K562 (cell line): ENCODE data around the gene USP20. TPM values are rescaled to one million over a fixed set of nuclear protein-coding genes. Genes with fewer than 3 reads are reported as not detected.
A peak's percentile ranks its signal among the peaks of the same experiment; 100 is the strongest.

Experiments
- CREB5 ChIP-seq: fragments of 250-450 bp; sonication (Bioruptor Pico); IDR thresholded peaks from 2 replicates; pipeline ENCODE4 v1.5.0; 2020; ENCODE audit warnings: mild to moderate bottlenecking
- ESRRA ChIP-seq: fragments of 450-650 bp; IDR thresholded peaks from 2 replicates; pipeline ENCODE4 v1.6.1; 2014; ENCODE audit warnings: low read depth, mild to moderate bottlenecking, moderate library complexity, borderline replicate concordance
- GTF2B ChIP-seq: IDR thresholded peaks from 2 replicates; pipeline ENCODE4 v1.6.1; 2011; ENCODE audit not compliant: insufficient read length; ENCODE audit errors: extremely low read depth
- HDAC8 ChIP-seq: fragments of 450-650 bp; IDR thresholded peaks from 2 replicates; pipeline ENCODE4 v1.6.1; 2016; ENCODE audit warnings: mild to moderate bottlenecking, missing genetic modification characterization, moderate library complexity, missing compliant biosample characterization
- HOMEZ ChIP-seq: fragments of 250-450 bp; sonication (Bioruptor Pico); IDR thresholded peaks from 2 replicates; pipeline ENCODE4 v1.4.0; 2020; ENCODE audit warnings: mild to moderate bottlenecking, moderate library complexity
- IFI16 ChIP-seq: fragments of 250-450 bp; sonication (Bioruptor Pico); IDR thresholded peaks from 2 replicates; pipeline ENCODE4 v2.1.2; 2022; ENCODE audit warnings: mild to moderate bottlenecking, inconsistent platforms
- MYC ChIP-seq, 2 experiments: fragments of 250-450 bp in 1 of 2; sonication (Bioruptor Pico) in 1 of 2; IDR thresholded peaks; 2 replicates each; pipeline versions ENCODE4 v1.5.1 to v1.6.1; 2012 to 2021; ENCODE audit warnings: low read depth in 2 of 2, borderline replicate concordance in 1 of 2, improper control_type of control experiment in 1 of 2, low read length in 1 of 2, mild to moderate bottlenecking in 1 of 2, moderate library complexity in 1 of 2
- NCOA1 ChIP-seq: fragments of 450-650 bp; IDR thresholded peaks from 2 replicates; pipeline ENCODE4 v1.6.1; 2016; ENCODE audit warnings: low read depth
- PHF8 ChIP-seq: fragments of 200-600 bp; sonication (generic); IDR thresholded peaks from 2 replicates; pipeline ENCODE4 v1.6.1; 2012; ENCODE audit warnings: mixed run types, mild to moderate bottlenecking, inconsistent platforms, low read length, moderate library complexity, borderline replicate concordance
- SIN3B ChIP-seq: fragments of 450-650 bp; IDR thresholded peaks from 2 replicates; pipeline ENCODE4 v1.6.1; 2017; ENCODE audit warnings: low read depth, mild to moderate bottlenecking, moderate library complexity
- SMAD3 ChIP-seq: fragments of 450-650 bp; formaldehyde crosslinking; conservative IDR thresholded peaks from 2 replicates; pipeline ENCODE4 v1.4.0; 2020; ENCODE audit warnings: mild to moderate bottlenecking
- TGIF2 ChIP-seq: sonication (generic); formaldehyde crosslinking; IDR thresholded peaks from 2 replicates; pipeline ENCODE4 v1.8.1; 2022; ENCODE audit warnings: mild to moderate bottlenecking, missing genetic modification reagents, moderate library complexity
- USF2 ChIP-seq: sonication (generic); formaldehyde crosslinking; IDR thresholded peaks from 2 replicates; pipeline ENCODE4 v1.5.0; 2020; ENCODE audit warnings: missing genetic modification reagents
- ZBTB12 ChIP-seq: fragments of 250-450 bp; sonication (Bioruptor Pico); IDR thresholded peaks from 2 replicates; pipeline ENCODE4 v1.4.0; 2020
- ZNF518B ChIP-seq: fragments of 250-450 bp; sonication (Bioruptor Pico); IDR thresholded peaks from 2 replicates; pipeline ENCODE4 v1.5.0; 2021; ENCODE audit warnings: mild to moderate bottlenecking, moderate library complexity
- polyA plus RNA-seq, 8 experiments: library from polyadenylated mRNA; depleted of rRNA in 4 of 8; stranded (reverse) in 5 of 8; unstranded in 3 of 8; fragments of >200 nt; fragmentation: Nextera tagmentation in 2 of 8; fragmentation: Illumina TruSeq in 1 of 8; extraction: Ambion mirVana in 2 of 8; extraction: Trizol in 1 of 8; gene quantifications; 2 replicates each; pipeline versions ENCODE4 v1.2.1 to v1.2.3, GENCODE V29; 2011 to 2014; ENCODE audit warnings: inconsistent platforms in 1 of 8, missing spikeins in 1 of 8
- total RNA-seq, 7 experiments: library from RNA; depleted of rRNA in 6 of 7; stranded (reverse); fragments of >200 nt in 6 of 7; fragmentation: Illumina TruSeq in 2 of 7; extraction: Trizol in 2 of 7; gene quantifications; 2 replicates each; pipeline versions ENCODE4 v1.2.1 to v1.2.3, GENCODE V29; 2011 to 2021; ENCODE audit warnings: low replicate concordance in 1 of 7

USP20 gene
- total and polyA plus RNA-seq, 9 of the 15 experiments (the other 6 are each of a cell fraction or from before 2014, with no cell fraction given) = 1.9 to 136 (median 49.1) TPM

GRCh38 chr9:129886226-129887174 lies 51.2 kb downstream of the USP20 start (continued):
- no peak for TF ChIP-seq ZNF518B
- TF ChIP-seq NCOA1 = no peak
- peak; percentile 55; the same call in 1 of the 2 replicates for TF ChIP-seq ZBTB12 (CRISPR knock-in tag)
- no peak for TF ChIP-seq CREB5
- TF ChIP-seq GTF2B = no peak
- no peak for TF ChIP-seq USF2 (CRISPR knock-in tag)
- TF ChIP-seq SIN3B = no peak
- TF ChIP-seq TGIF2 (CRISPR knock-in tag) = no peak
- TF ChIP-seq SMAD3 (CRISPR knock-in tag) = 0 out of 2 replicates have a peak, but pooled peaks have one; percentile 57
- no peak for TF ChIP-seq ESRRA
- peak; percentile 60 for TF ChIP-seq MYC (IDR thresholded peaks at IDR 0.05; ENCODE audit: low read depth, low read length)
- TF ChIP-seq MYC (CRISPR knock-in tag; IDR thresholded peaks at IDR 0.05; ENCODE audit: borderline replicate concordance, low read depth) = no peak
- TF ChIP-seq PHF8 = peak; percentile 30; the same call in 1 of the 2 replicates
- TF ChIP-seq HOMEZ (CRISPR knock-in tag) = 0 out of 2 replicates have a peak, but pooled peaks have one; percentile 36
- 0 out of 2 replicates have a peak, but pooled peaks have one; percentile 46 for TF ChIP-seq HDAC8 (tag)
- no peak for TF ChIP-seq IFI16 (CRISPR knock-in tag)
